Prostate gland (tissue), 2 donors: ENCODE data around the gene SLC25A21. TPM values are rescaled to one million over a fixed set of nuclear protein-coding genes. Genes with fewer than 3 reads are reported as not detected.
"Not testable (repeated sequence)": the region's sequence is repeated elsewhere in the genome, so short reads cannot be mapped to it uniquely, and the experiment has no call there.

Source experiments
- DNase-seq: peaks from one replicate; pipeline ENCODE4 v3.0.0-alpha.2; 2019; ENCODE audit warnings: low spot score
- H3K27ac ChIP-seq, 2 donors: fragments of 200-600 bp; sonication (generic); 2 replicates each; pipeline ENCODE4 v1.5.1; 2017 to 2019
- H3K27me3 ChIP-seq: fragments of 200-600 bp; sonication (generic); replicated peaks from 2 replicates; pipeline ENCODE4 v1.5.1; 2019; ENCODE audit not compliant: insufficient read depth
- H3K36me3 ChIP-seq, 2 donors: fragments of 200-600 bp; sonication (generic); 1 replicate in 1 of 2; 2 replicates in 1 of 2; pipeline versions ENCODE4 v1.5.1 to v1.8.1; 2017 to 2019
- H3K4me1 ChIP-seq: fragments of 200-600 bp; sonication (generic); replicated peaks from 2 replicates; pipeline ENCODE4 v1.5.1; 2019
- H3K4me3 ChIP-seq, 2 donors: fragments of 200-600 bp; sonication (generic); 2 replicates each; pipeline ENCODE4 v1.5.1; 2017 to 2019
- H3K9me3 ChIP-seq: fragments of 200-600 bp; sonication (generic); 2 replicates; pipeline ENCODE4 v1.5.1; 2017
- CTCF ChIP-seq, 4 experiments: fragments of 200-600 bp in 2 of 4; fragments of 450-650 bp in 2 of 4; sonication (generic) in 2 of 4; IDR thresholded peaks; 1 replicate in 3 of 4; 2 replicates in 1 of 4; pipeline ENCODE4 v1.5.1; 2016 to 2019; ENCODE audit warnings: antibody characterized with exemption in 4 of 4, mild to moderate bottlenecking in 2 of 4, moderate library complexity in 2 of 4
- POLR2A ChIP-seq: fragments of 450-650 bp; IDR thresholded peaks from one replicate; pipeline ENCODE4 v1.6.1; 2016; ENCODE audit warnings: antibody characterized with exemption, mild to moderate bottlenecking
- POLR2AphosphoS5 ChIP-seq: sonication (generic); formaldehyde crosslinking; IDR thresholded peaks from one replicate; pipeline ENCODE4 v1.6.1; 2017; ENCODE audit warnings: antibody characterized with exemption
- WGBS: methylation state at CpG from one replicate; pipeline ENCODE4 v1.1.5; 2018; 5-methylcytosine and 5-hydroxymethylcytosine counted together
- intact Hi-C: fragments of 100-400 bp; cut with DNase I; formaldehyde crosslinking; loops from one replicate; pipeline ENCODE4 v1.14.2; 2022
- total RNA-seq, 2 donors: library from RNA; depleted of rRNA; stranded (reverse); fragments of >200 nt; gene quantifications; one replicate each; pipeline ENCODE4 v1.1.0, GENCODE V29; 2016

SLC25A21 gene
- total RNA-seq, 2 donors from 2014 or later = 1.5 to 7.7 TPM

- intact Hi-C loops = no loop called here
- no peak overlapping the region for H3K27ac ChIP-seq
- 71% methylated on average over 1 of the region's 1 CpG for WGBS
These were observed 22.9 kb upstream of the SLC25A21 start for GRCh38 chr14:37195327-37195726.

GRCh38 chr14:37194698-37195097 lies 22.3 kb upstream of the SLC25A21 start:
- TF ChIP-seq POLR2AphosphoS5 = no peak
- intact Hi-C loops = no loop called here
- Histone ChIP-seq H3K36me3 (no peaks in the 10 kb centered on the region), H3K4me1 (no peaks in the 10 kb centered on the region), H3K9me3 (no peaks in the 10 kb centered on the region), H3K27ac (no peak overlapping the region), H3K27me3 (no peaks in the 10 kb centered on the region), H3K4me3 (no peak overlapping the region)
- no peak for DNase-seq
- WGBS = 92% methylated on average over 2 of the region's 2 CpGs

More at GRCh38 chr14:37195327-37195726, 22.9 kb upstream of the SLC25A21 start:
- no peaks in the 10 kb centered on the region for H3K4me1 ChIP-seq
- TF ChIP-seq CTCF (IDR thresholded peaks at IDR 0.05) (no peak), POLR2A (no peak), POLR2AphosphoS5 (peak; percentile 25)
- no peaks in the 10 kb centered on the region for H3K9me3 ChIP-seq
- H3K27me3 ChIP-seq = no peaks in the 10 kb centered on the region
- no peak overlapping the region for H3K4me3 ChIP-seq
- no peak for DNase-seq
- no peaks in the 10 kb centered on the region for H3K36me3 ChIP-seq

- intact Hi-C loops, H3K4me3 ChIP-seq, H3K9me3 ChIP-seq, H3K27me3 ChIP-seq, H3K36me3 ChIP-seq, DNase-seq, H3K4me1 ChIP-seq, H3K27ac ChIP-seq: not testable (repeated sequence)
- 98% methylated on average over 2 of the region's 2 CpGs for WGBS
These were observed 17.3 kb upstream of the SLC25A21 start for GRCh38 chr14:37189733-37190132.

GRCh38 chr14:37187840-37188577 lies 15.6 kb upstream of the SLC25A21 start:
- H3K27ac ChIP-seq, intact Hi-C loops, DNase-seq, H3K27me3 ChIP-seq, H3K4me3 ChIP-seq, H3K36me3 ChIP-seq, H3K4me1 ChIP-seq, H3K9me3 ChIP-seq: not testable (repeated sequence)
- WGBS = 87% methylated on average over 9 of the region's 9 CpGs

GRCh38 chr14:37187294-37187693 lies 14.9 kb upstream of the SLC25A21 start:
- Histone ChIP-seq H3K4me1 (no peaks in the 10 kb centered on the region), H3K4me3 (no peak overlapping the region), H3K36me3 (no peaks in the 10 kb centered on the region), H3K27ac (no peak overlapping the region), H3K9me3 (no peaks in the 10 kb centered on the region), H3K27me3 (no peaks in the 10 kb centered on the region)
- DNase-seq = no peak
- intact Hi-C loops = no loop called here
- WGBS = 80% methylated on average over 3 of the region's 3 CpGs
- no peak for TF ChIP-seq CTCF (IDR thresholded peaks at IDR 0.05)
- TF ChIP-seq POLR2A = no peak
- no peak for TF ChIP-seq POLR2AphosphoS5

- Histone ChIP-seq H3K4me3 (no peak overlapping the region), H3K36me3 (no peaks in the 10 kb centered on the region), H3K9me3 (no peaks in the 10 kb centered on the region), H3K4me1 (no peaks in the 10 kb centered on the region), H3K27me3 (no peaks in the 10 kb centered on the region), H3K27ac (no peak overlapping the region)
- TF ChIP-seq POLR2AphosphoS5 = no peak
- TF ChIP-seq POLR2A = no peak
- TF ChIP-seq CTCF (IDR thresholded peaks at IDR 0.05) = no peak
- DNase-seq = no peak
- 76% methylated on average over 1 of the region's 1 CpG for WGBS
- intact Hi-C loops = no loop called here
These were observed 14.5 kb upstream of the SLC25A21 start for GRCh38 chr14:37186865-37187264.
